Neural cell (in vitro differentiated cells): ENCODE measurements around the gene ZNF462.

Experiments
- EZH2 ChIP-seq: fragments of 200-600, 300-800 bp; shearing (Covaris generic), sonication (generic); IDR thresholded peaks from 2 replicates; pipeline ENCODE4 v1.6.1; 2014; ENCODE audit warnings: antibody characterized with exemption, low read length, borderline replicate concordance, mild to moderate bottlenecking; ENCODE audit not compliant: insufficient read depth, poor library complexity, severe bottlenecking
- RAD21 ChIP-seq: fragments of 450-650 bp; conservative IDR thresholded peaks from 2 replicates; pipeline ENCODE4 v1.6.1; 2014; ENCODE audit warnings: antibody characterized with exemption, mild to moderate bottlenecking, moderate library complexity

DNA sequence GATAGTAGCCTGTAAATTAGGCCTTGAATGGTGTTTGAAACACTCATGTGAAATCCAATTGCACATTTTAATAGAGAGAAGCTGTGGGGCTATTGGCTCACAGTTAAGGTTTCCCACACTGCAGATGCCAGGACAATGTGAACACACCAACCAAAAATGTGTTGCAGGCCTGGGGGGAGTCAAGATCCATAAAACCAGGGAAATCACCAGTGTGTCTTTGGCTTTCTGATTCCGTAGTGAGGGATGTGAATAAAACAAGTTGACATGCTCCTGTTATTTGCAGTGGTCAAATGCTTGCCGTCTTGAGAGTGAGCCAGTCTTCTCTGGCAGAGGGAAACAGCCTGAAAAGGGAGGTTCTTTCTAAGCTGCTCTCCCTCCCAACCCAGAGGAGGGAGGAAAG, 79.0 kb downstream of the ZNF462 start:
- TF ChIP-seq RAD21, result no peak
- no peak for TF ChIP-seq EZH2
